ENCODE measurements around the gene CEP164. TPM values are rescaled to one million over a fixed set of nuclear protein-coding genes. Genes with fewer than 3 reads are reported as not detected.

Gene CEP164
- polyA plus RNA-seq, 1 of the 3 experiments (the other 2 are of a cell fraction): 27.7 TPM

- Histone ChIP-seq H3K4me1 (ENCODE audit: control insufficient read depth in 1 of 2, insufficient read depth in 2 of 2, low read depth in 1 of 2, low read length in 1 of 2) (peaks cover 0 to 12% of the 10 kb centered on the region in 2 experiments; a peak in 1 of 4 replicates), H3K4me3 (ENCODE audit: low read depth in 2 of 2, low read length in 1 of 2) (no peak overlapping the region), H3K79me2 (ENCODE audit: insufficient read depth) (no peaks in the 10 kb centered on the region), H3K27me3 (ENCODE audit: insufficient read depth) (no peaks in the 10 kb centered on the region), H3K27ac (ENCODE audit: low read depth in 2 of 2, low read length in 1 of 2) (no peak overlapping the region), H3K9me2 (no peaks in the 10 kb centered on the region), H3K9ac (no peak overlapping the region), H3K9me3 (no peaks in the 10 kb centered on the region), H4K20me1 (ENCODE audit: insufficient read depth) (no peaks in the 10 kb centered on the region), H2AFZ (ENCODE audit: low read depth) (no peak overlapping the region), H3F3A (replicated peaks; ENCODE audit: insufficient read depth) (no peaks in the 10 kb centered on the region), H3K4me2 (no peak overlapping the region), H3K36me3 (replicated peaks in 1 of 2; ENCODE audit: control insufficient read depth in 1 of 2, insufficient read depth in 2 of 2, low read length in 1 of 2) (peaks cover 33 to 41% of the 10 kb centered on the region in 2 experiments)
- ChIA-PET POLR2A (no interaction called here), CTCF (interaction anchor here (0.9 to 6.9 kb wide), 3 partner anchors 15 to 399 kb away, joined by 3 to 73 read pairs (median 31); no protein-coding TSS in a partner anchor)
- TF ChIP-seq JUND (IDR thresholded peaks at IDR 0.05) (no peak), MEF2A (IDR thresholded peaks at IDR 0.05; ENCODE audit: borderline replicate concordance, low read depth) (no peak), EP300 (IDR thresholded peaks at IDR 0.05; ENCODE audit: borderline replicate concordance in 1 of 2, low read depth in 1 of 2, low read length in 1 of 2) (no peak), IRF3 (IDR thresholded peaks at IDR 0.05; ENCODE audit: low read depth, low read length) (no peak), ELF1 (IDR thresholded peaks at IDR 0.05) (no peak), SMC3 (IDR thresholded peaks at IDR 0.05; ENCODE audit: low read depth, low read length) (no peak), ZBTB33 (IDR thresholded peaks at IDR 0.05; ENCODE audit: borderline replicate concordance, low read depth) (no peak), RFX5 (IDR thresholded peaks at IDR 0.05; ENCODE audit: low read length) (no peak), CTCF (IDR thresholded peaks at IDR 0.05) (no peak)
- 96% methylated on average over 12 of the region's 12 CpGs for WGBS (ENCODE audit: low lambda C conversion rate)
- no peak for DNase-seq
Measured at GRCh38 chr11:117409511-117409910, 81.9 kb downstream of the CEP164 start.

GRCh38 chr11:117410238-117410637 lies 82.6 kb downstream of the CEP164 start:
- Histone ChIP-seq H3K9ac (no peak overlapping the region), H4K20me1 (ENCODE audit: insufficient read depth) (no peaks in the 10 kb centered on the region), H3K9me2 (no peaks in the 10 kb centered on the region), H2AFZ (ENCODE audit: low read depth) (no peak overlapping the region), H3K27me3 (ENCODE audit: insufficient read depth) (no peaks in the 10 kb centered on the region), H3K4me3 (ENCODE audit: low read depth in 2 of 2, low read length in 1 of 2) (no peak overlapping the region), H3K36me3 (replicated peaks in 1 of 2; ENCODE audit: control insufficient read depth in 1 of 2, insufficient read depth in 2 of 2, low read length in 1 of 2) (peaks cover 27 to 37% of the 10 kb centered on the region in 2 experiments), H3K9me3 (no peaks in the 10 kb centered on the region), H3K79me2 (ENCODE audit: insufficient read depth) (no peaks in the 10 kb centered on the region), H3K4me2 (no peak overlapping the region), H3K27ac (ENCODE audit: low read depth in 2 of 2, low read length in 1 of 2) (no peak overlapping the region), H3K4me1 (ENCODE audit: control insufficient read depth in 1 of 2, insufficient read depth in 2 of 2, low read depth in 1 of 2, low read length in 1 of 2) (peaks cover 0 to 12% of the 10 kb centered on the region in 2 experiments; a peak in 1 of 4 replicates), H3F3A (replicated peaks; ENCODE audit: insufficient read depth) (no peaks in the 10 kb centered on the region)
- POLR2A ChIA-PET: no interaction called here
- DNase-seq: no peak
- CTCF ChIA-PET: interaction anchor here (1.2 to 6.9 kb wide), 4 partner anchors 14 to 537 kb away, joined by 7 to 73 read pairs (median 20); no protein-coding TSS in a partner anchor
- WGBS (ENCODE audit: low lambda C conversion rate): 93% methylated on average over 1 of the region's 1 CpG
- TF ChIP-seq USF1 (IDR thresholded peaks at IDR 0.05; ENCODE audit: borderline replicate concordance, low read depth) (no peak), GABPA (IDR thresholded peaks at IDR 0.05; ENCODE audit: low read depth) (no peak), FOXJ3 (CRISPR knock-in tag; IDR thresholded peaks at IDR 0.05) (no peak), POLR2AphosphoS5 (IDR thresholded peaks at IDR 0.05; ENCODE audit: low read depth, low read length) (no peak), GATA2 (CRISPR knock-in tag; IDR thresholded peaks at IDR 0.05) (no peak), RCOR1 (IDR thresholded peaks at IDR 0.05; ENCODE audit: low read length) (no peak), MAX (IDR thresholded peaks at IDR 0.05; ENCODE audit: low read depth) (no peak), TAF1 (IDR thresholded peaks at IDR 0.05; ENCODE audit: borderline replicate concordance, low read depth, low read length) (no peak), YY1 (IDR thresholded peaks at IDR 0.05; ENCODE audit: low read depth) (no peak), TEAD4 (IDR thresholded peaks at IDR 0.05; ENCODE audit: borderline replicate concordance, insufficient read depth) (no peak), RAD21 (IDR thresholded peaks at IDR 0.05; ENCODE audit: low read length) (no peak), MXI1 (IDR thresholded peaks at IDR 0.05; ENCODE audit: low read depth, low read length) (no peak), RXRA (IDR thresholded peaks at IDR 0.05; ENCODE audit: borderline replicate concordance, low read depth) (no peak), IRF3 (IDR thresholded peaks at IDR 0.05; ENCODE audit: low read depth, low read length) (no peak)
